IPS DF 4.7 (cell line): ENCODE measurements around the gene SLCO6A1.
"Not testable (repeated sequence)": the region's sequence is repeated elsewhere in the genome, so short reads cannot be mapped to it uniquely, and the experiment has no call there.

Experiments
- DNase-seq: peaks from one replicate; pipeline ENCODE4 v3.0.0-alpha.2; 2013; ENCODE audit warnings: low spot score; ENCODE audit errors: extremely low read depth

The SLCO6A1 gene, protein sequence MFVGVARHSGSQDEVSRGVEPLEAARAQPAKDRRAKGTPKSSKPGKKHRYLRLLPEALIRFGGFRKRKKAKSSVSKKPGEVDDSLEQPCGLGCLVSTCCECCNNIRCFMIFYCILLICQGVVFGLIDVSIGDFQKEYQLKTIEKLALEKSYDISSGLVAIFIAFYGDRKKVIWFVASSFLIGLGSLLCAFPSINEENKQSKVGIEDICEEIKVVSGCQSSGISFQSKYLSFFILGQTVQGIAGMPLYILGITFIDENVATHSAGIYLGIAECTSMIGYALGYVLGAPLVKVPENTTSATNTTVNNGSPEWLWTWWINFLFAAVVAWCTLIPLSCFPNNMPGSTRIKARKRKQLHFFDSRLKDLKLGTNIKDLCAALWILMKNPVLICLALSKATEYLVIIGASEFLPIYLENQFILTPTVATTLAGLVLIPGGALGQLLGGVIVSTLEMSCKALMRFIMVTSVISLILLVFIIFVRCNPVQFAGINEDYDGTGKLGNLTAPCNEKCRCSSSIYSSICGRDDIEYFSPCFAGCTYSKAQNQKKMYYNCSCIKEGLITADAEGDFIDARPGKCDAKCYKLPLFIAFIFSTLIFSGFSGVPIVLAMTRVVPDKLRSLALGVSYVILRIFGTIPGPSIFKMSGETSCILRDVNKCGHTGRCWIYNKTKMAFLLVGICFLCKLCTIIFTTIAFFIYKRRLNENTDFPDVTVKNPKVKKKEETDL

DNA sequence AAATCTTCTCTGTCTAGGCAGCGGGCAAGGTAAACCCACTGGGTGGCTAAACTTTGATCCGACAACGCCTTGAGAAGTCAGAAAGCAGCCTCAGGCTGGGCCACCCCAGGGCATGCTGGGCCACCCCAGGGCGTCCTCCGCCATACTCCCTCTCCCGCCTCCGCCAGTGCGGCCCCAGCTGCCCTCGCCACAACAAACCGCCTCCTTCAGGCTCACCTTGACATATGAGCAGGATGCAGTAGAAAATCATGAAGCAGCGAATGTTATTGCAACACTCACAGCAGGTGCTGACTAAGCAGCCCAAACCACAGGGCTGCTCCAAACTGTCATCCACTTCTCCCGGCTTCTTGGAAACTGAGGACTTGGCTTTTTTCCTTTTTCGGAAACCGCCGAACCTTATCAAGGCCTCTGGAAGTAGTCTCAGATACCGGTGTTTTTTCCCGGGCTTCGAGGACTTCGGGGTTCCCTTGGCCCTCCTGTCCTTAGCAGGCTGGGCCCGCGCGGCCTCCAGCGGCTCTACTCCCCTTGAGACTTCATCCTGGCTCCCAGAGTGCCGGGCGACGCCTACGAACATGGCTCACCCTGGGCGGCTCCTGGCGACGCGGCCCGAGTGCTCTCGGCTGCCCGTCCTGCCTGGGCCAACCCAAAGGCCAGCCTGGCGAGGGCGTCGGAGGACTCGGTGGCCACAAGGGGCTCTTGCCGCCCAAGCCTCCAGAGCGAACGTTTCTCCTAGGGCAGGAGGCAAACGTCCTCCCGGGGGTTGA, at the start of gene SLCO6A1:
Gene SLCO6A1 (minus strand): TSS at position 731 of the 764 bp plus-strand sequence. CDS start 157 bp downstream, at position 574.
- no peak for DNase-seq

DNA sequence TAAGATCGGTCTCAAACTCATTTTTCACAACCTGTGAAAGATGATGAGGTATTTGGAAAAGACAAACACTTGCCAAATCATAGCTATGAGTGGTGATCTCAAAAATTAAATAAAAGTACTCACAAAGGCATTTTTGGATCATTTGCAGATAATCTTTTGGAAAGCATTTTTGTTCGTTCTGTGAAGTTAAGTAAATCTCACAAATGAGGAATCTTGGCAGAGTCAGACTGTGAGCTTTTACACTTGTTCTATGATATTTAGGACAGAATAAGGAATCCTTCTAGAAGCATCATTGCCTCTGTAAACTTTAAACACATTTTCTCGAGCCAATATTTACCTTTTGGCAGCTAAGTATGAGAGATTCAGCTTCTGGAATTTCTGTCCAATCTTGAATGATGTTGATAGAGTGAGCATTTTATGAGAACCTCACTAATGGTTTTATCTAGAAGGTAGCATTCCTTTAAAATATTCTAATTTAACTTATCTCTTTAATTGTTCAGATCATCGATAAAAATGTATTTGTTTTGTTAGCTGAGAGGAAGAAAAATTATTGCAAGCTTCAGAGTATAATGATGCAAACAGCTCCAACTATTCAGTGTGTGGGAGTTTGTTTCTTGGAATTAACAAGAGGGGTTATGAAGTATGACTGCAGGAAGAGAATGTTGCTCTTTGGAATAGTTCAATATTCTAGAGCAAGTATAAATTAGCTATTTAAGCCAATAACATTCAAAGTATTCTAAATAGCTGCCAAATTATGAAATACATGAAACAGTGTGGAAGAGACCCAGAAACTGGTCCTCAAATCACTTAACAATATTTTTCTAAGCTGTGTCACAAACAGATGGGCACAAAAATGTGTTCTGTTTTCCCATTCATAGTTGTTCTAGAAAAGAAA, 48.6 kb upstream of the SLCO6A1 start:
- no peak for DNase-seq

DNA sequence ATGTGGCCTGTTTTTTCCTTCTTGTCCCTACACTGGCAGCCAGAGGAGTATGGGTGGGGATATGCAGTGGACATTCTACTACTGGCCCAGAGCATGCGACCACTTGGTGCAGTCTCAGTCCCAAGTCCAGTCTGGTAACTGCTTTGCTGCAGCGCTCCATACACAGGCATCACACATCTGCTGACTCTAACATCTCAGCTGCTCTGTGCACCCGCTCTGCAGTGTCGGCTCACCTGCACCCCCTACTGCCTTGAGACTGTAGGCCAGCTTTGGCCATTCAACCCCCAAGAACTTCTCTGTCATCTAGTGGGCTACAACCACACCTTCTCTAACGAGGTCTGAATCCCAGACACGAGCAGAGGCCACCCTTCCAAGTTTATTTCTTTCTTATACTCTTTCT, 46.4 kb upstream of the SLCO6A1 start:
- peak; percentile 44 for DNase-seq

DNA sequence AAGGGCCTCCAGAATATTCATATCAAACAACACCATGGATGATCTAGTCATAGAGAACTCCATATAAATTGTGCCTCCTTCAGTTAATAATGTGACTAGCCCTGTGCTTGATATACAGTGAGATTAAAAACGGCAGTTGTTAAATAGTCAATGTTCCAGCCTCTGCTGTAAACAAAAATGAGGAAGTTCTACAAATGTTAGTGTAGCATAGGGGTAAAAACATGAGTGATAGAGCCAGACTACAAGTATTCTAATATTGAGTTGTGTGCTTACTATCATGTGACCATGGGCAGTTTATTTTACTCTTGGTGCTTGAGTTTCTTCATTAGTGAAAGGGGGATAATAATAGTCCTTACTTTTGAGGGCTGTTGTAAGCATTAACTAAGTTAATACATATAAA, 43.3 kb upstream of the SLCO6A1 start:
- no peak for DNase-seq

DNA sequence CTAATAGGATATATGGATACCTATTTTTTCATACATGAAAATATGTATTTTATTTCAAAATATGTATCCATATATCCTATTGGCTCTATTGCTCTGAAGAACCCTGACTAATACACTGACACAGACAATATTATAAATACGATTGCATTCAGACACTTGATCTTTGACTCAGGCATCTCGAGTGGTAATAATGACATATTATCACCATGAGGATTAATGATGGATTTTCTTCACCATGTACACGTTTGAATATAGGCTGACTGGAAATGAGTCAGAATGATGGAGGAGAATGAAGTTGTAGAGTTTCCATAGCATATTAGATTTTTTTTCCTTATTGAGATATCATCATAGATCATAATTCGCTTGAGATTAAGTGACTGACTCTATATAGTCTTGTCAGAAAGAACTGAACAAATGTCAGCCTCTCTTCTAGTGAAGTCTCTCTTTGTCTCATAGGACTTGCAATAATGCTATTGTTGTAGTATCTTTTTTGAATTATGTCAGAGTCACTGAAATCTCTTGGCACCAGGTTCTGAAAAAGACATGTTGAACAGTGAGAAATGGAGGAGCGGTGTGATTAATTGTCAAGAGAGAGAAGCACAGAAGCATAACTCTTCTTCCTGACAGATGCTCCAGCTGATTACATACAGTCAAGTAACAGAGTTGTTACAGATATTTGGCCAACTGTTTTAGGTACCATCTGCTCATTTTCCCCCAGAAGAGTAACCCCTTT, 41.4 kb upstream of the SLCO6A1 start:
- DNase-seq, result no peak

DNA sequence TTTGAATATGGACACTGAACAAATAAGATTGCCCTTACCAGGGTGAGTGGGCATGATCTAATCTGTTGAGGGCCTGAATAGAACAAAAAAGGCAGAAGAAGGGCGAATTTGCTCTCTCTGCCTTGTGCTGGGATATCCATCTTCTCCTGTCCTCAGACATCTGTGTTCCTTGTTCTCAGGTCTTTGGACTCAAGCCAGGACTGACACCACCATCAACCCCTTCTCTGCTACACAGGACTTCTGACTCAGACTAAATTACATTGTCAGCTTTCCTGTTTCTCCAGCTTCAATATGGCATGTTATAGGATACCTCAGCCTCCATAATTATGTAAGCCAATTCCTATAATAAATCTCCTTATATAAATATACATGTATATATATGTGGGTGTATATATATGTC, 40.8 kb upstream of the SLCO6A1 start:
- no peak for DNase-seq

DNA sequence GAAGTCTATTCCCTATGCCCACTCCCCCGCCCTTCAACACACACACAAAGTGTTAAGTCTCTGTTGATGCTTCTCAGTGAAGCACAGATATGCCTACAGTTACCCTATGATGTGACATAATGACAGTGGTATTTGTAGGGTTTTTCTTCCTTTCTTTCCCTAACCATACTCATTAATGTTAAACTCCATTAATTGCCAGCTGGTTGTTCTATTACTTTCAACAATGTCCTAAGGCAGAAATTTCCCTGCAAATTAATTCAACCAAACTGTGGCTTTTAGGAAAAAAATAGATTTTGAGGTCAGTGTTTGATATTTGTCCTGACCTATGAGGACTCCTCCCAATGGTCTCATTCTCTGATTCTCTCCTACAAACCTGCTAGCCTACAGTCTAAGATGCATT, 38.2 kb upstream of the SLCO6A1 start:
- no peak for DNase-seq

DNA sequence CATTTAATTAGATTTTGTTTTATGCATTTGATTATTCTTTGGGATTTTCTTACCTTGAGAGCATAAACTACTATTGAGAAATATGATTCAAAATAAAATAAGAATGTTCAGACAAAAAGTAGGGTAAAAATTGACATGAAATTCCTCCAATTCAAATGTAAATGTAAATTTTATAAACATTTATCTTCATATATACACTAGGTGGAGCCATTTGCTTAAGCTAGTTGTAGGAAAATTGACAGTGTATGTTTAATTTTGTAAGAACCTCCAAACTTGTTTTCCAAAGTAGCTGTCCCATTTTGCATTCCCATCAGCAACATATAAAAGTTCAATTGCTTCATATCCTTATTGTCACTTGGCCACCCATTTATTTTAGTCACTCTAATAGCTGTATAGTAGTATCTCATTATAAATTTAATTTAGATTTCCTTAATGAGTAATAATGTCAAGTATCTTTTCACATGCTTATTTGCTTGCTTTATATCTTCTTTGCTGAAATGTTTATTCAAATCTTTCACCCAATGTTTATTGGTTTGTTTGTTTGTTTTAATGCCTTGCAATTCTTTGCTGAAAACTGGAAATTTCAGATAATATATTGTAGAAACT, 37.6 kb upstream of the SLCO6A1 start:
- no peak for DNase-seq

DNA sequence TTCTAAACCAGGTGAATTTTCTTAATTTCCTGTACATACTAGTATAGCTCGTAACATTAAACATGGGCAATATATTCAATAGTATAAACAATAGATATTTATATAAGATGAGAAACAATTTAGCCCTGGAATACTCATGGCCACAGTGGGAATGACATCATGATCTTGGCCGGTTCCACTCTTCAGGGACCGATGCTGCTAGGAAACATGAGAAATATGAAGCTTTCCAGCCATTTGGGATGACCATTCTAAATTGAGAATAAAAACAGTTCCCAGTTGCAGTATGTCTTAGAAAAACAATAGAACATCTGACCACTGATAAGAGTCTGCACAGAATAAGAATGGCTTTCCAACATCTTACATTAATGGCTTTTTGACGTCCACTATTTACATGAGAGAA, 33.3 kb upstream of the SLCO6A1 start:
- DNase-seq, result no peak

DNA sequence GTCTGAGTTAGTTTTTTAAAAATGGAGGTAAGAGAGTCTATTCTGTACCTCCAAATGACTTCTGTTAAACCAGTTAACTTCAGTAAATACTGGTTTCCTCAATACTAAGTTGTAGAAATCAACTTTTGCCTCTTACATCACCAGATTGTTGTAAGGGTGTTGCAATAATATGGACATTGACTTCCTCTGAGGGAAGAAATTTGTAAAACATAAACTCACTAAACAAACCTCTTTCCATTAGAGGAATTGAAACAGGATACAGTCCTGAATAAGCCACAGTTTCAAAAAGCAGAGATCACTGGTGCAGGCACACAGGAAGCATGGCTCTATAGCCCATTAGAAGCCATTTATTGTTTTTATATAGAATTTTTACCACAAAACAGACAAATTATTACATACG, 32.7 kb upstream of the SLCO6A1 start:
- no peak for DNase-seq

DNA sequence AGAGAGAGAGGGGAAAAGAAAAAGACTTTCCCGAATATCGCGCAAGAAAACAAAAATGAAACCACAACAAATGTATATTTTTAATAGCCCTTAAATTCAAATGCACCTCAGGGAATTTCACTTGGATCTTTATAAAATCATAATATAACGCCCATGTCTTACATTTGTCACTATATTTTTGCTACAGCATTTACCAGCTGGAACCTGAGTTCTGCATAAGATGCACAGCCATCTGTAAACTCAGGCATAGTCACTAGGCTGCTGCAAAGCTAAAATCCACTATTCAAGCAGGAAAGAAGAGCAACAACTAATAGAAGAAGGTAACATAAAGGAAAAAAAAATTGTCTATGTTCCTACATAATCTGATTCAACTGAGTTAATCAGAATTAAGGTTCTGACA, 30.6 kb upstream of the SLCO6A1 start:
- DNase-seq, result no peak

DNA sequence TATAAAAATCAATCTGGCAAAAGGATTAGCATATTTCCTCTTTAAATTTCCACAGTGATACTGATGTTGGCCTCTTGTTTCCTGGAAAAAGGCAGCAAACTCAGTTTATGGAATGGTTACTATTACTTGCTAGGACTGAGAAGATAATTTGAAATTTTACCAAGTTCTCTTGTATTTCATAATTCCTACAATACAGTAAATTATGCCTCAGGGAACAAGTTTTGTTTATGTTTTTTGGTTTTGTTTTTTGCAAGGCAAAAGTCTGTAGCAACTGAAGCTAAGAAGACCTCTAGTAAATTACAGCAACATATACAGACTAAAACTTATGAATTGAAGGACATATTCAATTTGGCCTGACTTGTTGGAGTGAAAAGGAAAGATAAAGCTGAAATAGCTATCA, 30.2 kb upstream of the SLCO6A1 start:
- no peak for DNase-seq

DNA sequence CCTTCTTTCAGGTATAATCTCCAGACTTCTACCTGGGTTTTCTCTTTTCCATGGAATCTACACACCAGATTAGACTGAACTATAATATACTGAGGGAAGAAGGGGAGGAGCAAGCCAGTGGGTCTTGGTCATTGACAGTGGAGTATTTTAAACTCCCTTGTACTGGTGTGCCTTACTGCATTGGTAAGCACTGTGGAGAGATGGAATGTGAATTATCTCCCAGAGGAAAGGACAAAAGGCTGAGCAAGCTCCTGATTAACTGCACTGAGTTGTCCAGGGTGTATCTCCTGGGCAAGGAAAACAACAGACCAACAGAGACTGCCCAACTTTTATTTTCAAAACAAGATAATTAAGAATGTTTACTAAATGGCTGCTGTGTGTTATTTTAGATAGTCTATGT, 29.8 kb upstream of the SLCO6A1 start:
- DNase-seq, result no peak

DNA sequence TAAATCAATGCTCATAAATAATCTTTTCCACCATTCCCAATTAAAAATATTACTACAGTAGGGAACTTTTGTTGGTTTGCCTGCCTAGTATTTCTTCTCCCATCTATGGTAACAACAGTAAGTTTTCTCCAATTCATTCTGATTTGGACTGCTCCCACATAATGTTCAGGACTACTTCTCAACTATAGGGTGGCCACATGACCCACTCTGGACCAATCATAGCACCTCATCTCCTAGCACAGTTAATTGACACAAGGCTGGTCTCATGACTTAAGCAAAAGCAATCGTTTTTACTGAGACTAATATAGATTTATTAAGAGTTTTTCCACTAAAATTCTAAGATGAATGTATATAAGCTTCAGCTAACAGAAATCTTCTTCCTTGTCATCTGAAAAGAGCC, 28.7 kb upstream of the SLCO6A1 start:
- no peak for DNase-seq

DNA sequence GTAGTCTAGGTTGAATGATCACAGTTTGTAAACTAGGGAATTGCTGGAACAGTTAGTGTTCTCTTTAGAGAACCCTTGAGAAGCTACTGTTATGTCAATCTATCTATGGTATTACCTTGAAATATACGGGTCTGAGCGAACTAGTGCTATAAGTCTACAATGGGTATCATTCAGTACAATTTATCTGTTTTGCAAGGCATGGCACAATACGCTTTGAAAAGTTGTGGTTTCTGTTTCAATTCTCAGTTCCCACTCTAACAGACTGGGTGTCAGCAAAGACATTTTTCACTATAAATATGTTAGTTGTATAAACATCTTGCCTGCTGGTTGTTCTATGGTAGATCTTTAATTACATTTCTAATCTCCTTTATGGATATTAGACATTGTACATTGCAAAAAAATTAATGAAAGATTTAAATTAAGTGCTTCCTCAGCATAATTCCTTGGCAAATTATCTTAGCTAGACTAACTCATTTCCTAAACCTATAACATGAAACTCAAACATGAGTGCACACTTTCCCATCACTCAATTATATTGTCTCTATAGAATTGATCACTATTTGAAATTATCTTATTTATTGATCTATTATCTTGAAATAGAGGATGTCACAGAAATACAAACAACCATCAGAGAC, 24.9 kb upstream of the SLCO6A1 start:
- no peak for DNase-seq

DNA sequence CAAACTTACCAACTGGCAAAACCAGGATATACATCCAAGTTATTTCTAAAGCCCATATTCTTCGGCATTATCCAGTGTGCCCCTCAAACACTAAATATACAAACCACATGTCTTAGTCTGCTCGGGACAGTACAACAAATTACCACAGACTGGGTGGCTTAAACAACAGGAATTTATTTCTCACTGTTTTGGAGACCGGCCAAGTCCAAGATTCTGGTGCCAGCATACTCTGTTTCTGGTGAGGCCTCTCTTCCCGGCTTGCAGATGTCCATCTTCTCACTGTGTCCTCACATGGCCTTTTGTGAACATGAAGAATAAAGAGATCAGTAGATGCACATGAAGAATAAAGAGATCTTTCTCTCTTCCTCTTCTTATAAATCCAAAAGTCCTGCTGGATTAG, 12.9 kb upstream of the SLCO6A1 start:
- DNase-seq, result no peak

DNA sequence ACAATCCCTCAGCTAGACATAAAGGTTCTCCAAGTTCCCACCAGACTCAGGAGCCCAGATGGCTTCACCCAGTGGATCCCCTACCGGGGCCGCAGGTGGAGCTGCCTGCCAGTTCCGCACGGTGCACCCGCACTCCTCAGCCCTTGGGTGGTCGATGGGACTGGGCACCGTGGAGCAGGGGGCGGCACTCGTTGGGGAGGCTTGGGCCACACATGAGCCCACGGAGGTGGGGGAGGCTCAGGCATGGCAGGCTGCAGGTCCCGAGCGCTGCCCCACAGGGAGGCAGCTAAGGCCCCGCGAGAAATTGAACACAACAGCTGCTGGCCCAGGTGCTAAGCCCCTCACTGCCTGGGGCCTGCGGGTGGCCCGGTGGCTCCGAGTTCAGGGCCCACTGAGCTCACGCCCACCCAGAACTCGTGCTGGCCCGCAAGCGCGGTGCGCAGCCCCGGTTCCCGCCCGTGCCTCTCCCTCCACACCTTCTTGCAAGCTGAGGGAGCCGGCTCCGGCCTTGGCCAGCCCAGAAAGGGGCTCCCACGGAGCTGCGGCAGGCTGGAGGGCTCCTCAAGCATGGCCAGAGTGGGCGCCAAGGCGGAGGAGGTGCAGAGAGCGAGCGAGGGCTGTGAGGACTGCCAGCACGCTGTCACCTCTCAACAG, 7.4 kb downstream of the SLCO6A1 start:
- not testable (repeated sequence) for DNase-seq

DNA sequence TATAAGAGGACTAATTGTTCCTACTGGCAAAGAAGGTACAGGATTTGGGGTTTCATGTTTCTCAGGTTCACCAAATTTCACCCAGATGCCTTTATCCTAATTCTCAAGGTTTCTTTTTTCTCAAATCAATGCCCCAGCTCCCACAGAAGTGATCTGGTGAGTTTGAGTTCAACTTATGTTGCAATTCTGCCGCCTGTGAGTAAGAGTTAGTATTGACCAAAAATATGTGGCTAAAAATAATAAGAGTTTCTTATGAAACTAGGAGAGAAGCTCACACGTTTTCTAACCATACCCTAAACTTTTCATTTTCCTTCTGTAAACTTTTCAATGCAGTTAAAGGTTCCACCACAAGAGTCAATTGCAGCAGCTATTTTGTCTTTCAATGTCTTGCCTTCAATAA, 15.1 kb downstream of the SLCO6A1 start:
- no peak for DNase-seq
